Esophagus (tissue), 2 donors: Measurements from ENCODE around the gene ANKRD18B. TPM values are rescaled to one million over a fixed set of nuclear protein-coding genes. Genes with fewer than 3 reads are reported as not detected.
"Not testable (repeated sequence)": the region's sequence is repeated elsewhere in the genome, so short reads cannot be mapped to it uniquely, and the experiment has no call there.

ENCODE experiments used
- H3K27ac ChIP-seq, 2 donors: one replicate each; pipeline ENCODE4 v1.5.1; 2013; ENCODE audit warnings: low read depth in 2 of 2, mild to moderate bottlenecking in 2 of 2, inconsistent platforms in 1 of 2, low read length in 1 of 2, moderate library complexity in 1 of 2
- H3K27me3 ChIP-seq, 2 donors: one replicate each; pipeline ENCODE4 v1.6.1; 2013; ENCODE audit warnings: low read length in 2 of 2, control low read depth in 1 of 2, mild to moderate bottlenecking in 1 of 2; ENCODE audit not compliant: insufficient read depth in 2 of 2, control insufficient read depth in 1 of 2
- H3K36me3 ChIP-seq, 2 donors: one replicate each; pipeline ENCODE4 v1.6.1; 2013; ENCODE audit warnings: low read length in 1 of 2; ENCODE audit not compliant: control insufficient read depth in 2 of 2, insufficient read depth in 2 of 2
- H3K4me1 ChIP-seq, 2 donors: one replicate each; pipeline ENCODE4 v1.6.1; 2013; ENCODE audit warnings: low read length in 1 of 2; ENCODE audit not compliant: control insufficient read depth in 2 of 2, insufficient read depth in 2 of 2
- H3K4me3 ChIP-seq, 2 donors: one replicate each; pipeline ENCODE4 v1.5.1; 2013; ENCODE audit warnings: low read length in 2 of 2, mild to moderate bottlenecking in 2 of 2, low read depth in 1 of 2, moderate library complexity in 1 of 2
- H3K9me3 ChIP-seq, 2 donors: one replicate each; pipeline ENCODE4 v1.6.1; 2013; ENCODE audit warnings: mild to moderate bottlenecking in 2 of 2, low read depth in 1 of 2, low read length in 1 of 2, moderate library complexity in 1 of 2; ENCODE audit not compliant: control insufficient read depth in 2 of 2, insufficient read depth in 1 of 2
- WGBS, 2 donors: extraction: QIAGEN DNeasy Blood & Tissue Kit; methylation state at CpG; one replicate each; pipeline ENCODE4 v1.1.7; 2013; 5-methylcytosine and 5-hydroxymethylcytosine counted together
- polyA plus RNA-seq, 2 donors: library from polyadenylated mRNA; stranded (reverse); fragments of 200-250 nt; gene quantifications; one replicate each; pipeline ENCODE4 v1.2.3, GENCODE V29; 2013
- donor health status: healthy with polysubstance abuse.
- donor health status: Bipolar disorder and iron deficiency.

Gene ANKRD18B
- 1 to 10 TPM; 1.6 to 7.2 TPM for polyA plus RNA-seq

DNA sequence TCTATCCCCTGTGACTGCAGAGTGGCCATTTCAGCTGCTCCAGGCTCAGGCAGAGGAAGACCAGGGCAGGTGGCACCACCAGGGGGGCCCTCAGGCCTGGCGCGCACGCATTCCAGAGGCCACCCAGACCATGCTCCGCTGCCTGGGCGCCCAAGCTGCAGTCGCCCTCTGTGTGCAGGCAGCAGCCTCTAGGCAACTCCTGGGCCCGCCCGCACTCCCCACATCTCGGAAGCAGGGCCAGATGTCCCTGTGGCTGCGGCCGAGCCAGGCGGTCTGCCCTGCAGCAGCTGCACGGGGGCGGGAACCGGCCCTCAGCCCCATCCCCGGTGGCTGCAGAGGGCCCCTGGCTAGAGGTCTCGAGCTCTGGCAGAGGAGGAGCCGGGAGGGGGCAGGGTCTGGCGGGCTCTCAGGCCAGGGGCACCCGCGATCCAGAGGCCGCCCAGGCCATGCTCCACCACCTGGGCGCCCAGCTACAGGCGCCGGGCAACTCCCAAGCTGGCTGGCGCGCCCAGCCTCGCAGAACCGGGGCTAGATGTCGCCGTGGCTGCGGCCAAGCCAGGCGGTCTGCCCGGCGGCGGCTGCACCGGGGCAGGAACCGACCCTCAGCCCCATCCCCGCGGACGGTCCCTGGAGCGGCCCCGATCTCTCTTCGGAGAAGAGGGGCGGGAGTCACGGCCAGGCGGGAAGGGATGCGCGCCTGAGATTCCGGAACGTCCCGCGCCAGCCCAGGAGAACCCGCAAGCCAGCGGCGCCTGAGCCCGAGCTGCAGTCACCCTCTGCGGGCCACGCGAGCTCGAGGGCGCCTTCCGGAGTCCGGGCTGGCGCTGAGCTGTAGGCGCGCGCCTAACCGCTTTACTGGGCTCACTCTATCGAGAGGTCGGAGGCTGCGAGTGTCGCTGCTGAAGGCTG, at the start of gene ANKRD18B:
TSS of gene ANKRD18B (plus strand) at position 855 of the 909 bp plus-strand sequence. CDS start 239 bp downstream, outside the sequence.
- not testable (repeated sequence) for H3K4me1 ChIP-seq, H3K9me3 ChIP-seq, H3K27me3 ChIP-seq, H3K36me3 ChIP-seq
- Histone ChIP-seq H3K4me3 (peak within 1 kb of the TSS; percentile 61 to 62), H3K27ac (peak within 1 kb of the TSS; percentile 65 to 68)
- 3 to 5% methylated on average over 66 to 73 of the region's 73 CpGs for WGBS, 2 donors

DNA sequence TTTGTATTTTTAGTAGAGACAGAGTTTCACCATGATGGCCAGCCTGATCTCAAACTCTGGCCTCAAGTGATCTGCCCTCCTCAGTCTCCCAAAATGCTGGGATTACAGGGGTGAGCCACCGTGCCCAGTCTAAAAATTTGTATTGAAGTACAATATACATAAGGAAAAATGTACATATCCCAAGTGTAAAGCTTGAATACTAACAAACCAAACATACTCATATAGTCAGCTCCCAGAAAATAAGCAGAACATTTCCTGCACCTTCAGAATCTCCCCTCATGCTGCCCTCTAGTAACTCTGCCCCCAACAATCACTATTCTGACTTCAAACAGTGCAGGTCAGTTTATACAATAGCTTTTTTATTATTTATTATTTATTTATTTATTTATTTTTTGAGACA, 48.7 kb upstream of the ANKRD18B start:
- Histone ChIP-seq H3K27ac (no peak overlapping the region), H3K4me3 (no peak overlapping the region), H3K36me3 (peaks cover 6 to 9% of the 10 kb centered on the region in 2 donors), H3K9me3 (no peaks in the 10 kb centered on the region), H3K4me1 (peaks cover 0 to 9% of the 10 kb centered on the region in 2 donors), H3K27me3 (no peaks in the 10 kb centered on the region)
- 86 to 89% methylated on average over 1 of the region's 1 CpG for WGBS, 2 donors

DNA sequence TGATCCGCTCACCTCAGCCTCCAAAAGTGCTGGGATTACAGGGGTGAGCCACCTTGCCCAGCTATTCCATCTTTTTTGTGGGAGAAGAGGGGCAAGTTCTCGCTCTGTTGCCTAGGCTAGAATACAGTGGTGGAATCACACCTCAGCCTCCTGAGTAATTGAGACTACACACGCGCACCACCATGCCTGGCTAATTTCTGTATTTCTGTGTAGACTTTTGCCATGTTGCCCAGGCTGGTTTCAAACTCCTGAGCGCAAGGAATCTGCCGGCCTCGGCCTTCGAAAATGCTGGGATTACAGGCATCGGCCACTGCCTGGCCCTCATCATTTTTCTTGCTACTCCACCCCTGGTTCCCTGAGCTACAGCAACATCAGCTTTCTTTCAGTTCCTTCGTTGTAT, 47.5 kb upstream of the ANKRD18B start:
- no peak overlapping the region for H3K27ac ChIP-seq

DNA sequence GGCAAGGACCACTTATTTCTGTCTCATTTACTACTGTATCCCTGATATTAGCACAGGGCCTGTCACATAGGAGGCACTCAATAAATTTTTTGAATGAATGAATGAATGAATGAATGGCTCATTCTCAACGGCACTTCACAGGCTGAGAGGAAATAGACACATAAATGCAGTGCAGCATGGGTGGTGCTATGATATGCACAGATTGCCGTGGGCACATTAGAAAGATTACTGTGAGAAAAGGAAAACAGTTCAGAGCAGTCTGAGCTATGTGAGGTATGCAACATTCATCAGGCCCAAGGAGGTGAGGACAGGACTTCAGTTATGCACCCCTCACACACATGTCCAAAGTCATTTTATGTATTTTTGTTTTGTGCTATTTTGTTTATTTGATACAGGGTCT, 43.9 kb upstream of the ANKRD18B start:
- WGBS, 2 donors: 63% methylated on average over 2 of the region's 2 CpGs
- no peaks in the 10 kb centered on the region for H3K4me1 ChIP-seq
- no peaks in the 10 kb centered on the region for H3K27me3 ChIP-seq
- no peaks in the 10 kb centered on the region for H3K36me3 ChIP-seq
- H3K27ac ChIP-seq: no peak overlapping the region
- no peaks in the 10 kb centered on the region for H3K9me3 ChIP-seq
- no peak overlapping the region for H3K4me3 ChIP-seq

More for the DNA sequence above, 47.5 kb upstream of the ANKRD18B start:
- Histone ChIP-seq H3K4me3 (no peak overlapping the region), H3K9me3 (no peaks in the 10 kb centered on the region), H3K27me3 (no peaks in the 10 kb centered on the region), H3K36me3 (peaks cover 0 to 3% of the 10 kb centered on the region in 2 donors), H3K4me1 (peaks cover 0 to 9% of the 10 kb centered on the region in 2 donors)
- WGBS, 2 donors: 94 to 96% methylated on average over 10 of the region's 10 CpGs

DNA sequence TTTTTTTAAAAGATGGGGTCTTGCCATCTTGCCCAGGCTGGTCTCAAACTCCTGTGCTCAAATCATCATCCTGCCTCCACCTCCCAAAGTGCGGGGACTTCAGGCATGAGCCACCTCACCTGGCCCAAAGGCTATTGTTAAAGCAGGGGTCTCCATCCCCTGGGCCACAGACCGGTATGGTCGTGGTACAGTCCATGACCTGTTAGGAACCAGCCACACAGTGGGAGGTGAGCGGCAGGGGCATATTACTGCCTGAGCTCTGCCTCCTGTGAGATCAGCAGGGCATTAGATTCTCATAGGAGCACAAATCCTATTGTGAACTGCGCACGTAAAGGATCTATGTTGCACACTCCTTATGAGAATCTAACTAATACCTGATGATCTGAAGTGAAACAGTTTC, 43.1 kb upstream of the ANKRD18B start:
- Histone ChIP-seq H3K4me1 (no peaks in the 10 kb centered on the region), H3K36me3 (no peaks in the 10 kb centered on the region), H3K9me3 (no peaks in the 10 kb centered on the region), H3K27ac (no peak overlapping the region), H3K27me3 (no peaks in the 10 kb centered on the region), H3K4me3 (no peak overlapping the region)
- 93 to 94% methylated on average over 6 of the region's 6 CpGs for WGBS, 2 donors

DNA sequence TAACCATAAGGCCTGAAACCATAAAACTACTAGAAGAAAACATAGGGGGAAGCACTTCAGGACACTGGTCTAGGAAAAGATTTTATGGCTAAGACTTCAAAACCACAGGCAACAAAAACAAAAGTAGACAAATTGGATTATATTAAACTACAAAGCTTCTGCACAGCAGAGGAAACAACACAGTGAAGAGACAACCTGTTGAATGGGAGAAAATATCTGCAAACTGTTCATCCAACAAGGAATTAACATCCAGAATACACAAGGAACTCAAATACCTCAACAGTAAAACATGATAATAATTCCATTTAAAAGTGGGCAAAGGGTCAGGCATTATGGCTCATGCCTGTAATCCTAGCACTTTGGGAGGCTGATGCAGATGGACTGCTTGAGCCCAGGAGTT, 38.7 kb upstream of the ANKRD18B start:
- H3K27ac ChIP-seq, H3K4me3 ChIP-seq, H3K27me3 ChIP-seq, H3K9me3 ChIP-seq, H3K4me1 ChIP-seq, H3K36me3 ChIP-seq: not testable (repeated sequence)

DNA sequence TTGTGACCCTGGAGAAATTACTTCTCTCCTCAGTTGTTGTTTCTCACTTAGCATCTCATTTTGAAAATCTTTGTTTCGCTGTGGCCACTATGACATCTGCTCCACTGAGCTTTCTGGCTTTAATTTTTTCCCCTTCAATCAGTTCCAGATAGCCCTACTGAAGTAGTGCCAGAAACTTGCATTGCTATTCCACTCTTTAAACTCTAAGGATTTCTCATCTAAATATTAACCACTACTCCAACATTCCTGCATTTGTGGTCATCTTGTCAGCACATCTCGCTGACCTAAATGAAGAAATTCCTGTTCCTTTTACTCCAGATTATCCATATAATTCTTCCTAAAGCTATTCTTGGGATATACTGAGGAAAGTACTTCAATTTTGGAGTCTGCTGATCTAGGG, 35.0 kb upstream of the ANKRD18B start:
- Histone ChIP-seq H3K27ac (no peak overlapping the region), H3K27me3 (no peaks in the 10 kb centered on the region), H3K36me3 (no peaks in the 10 kb centered on the region), H3K4me1 (no peaks in the 10 kb centered on the region), H3K4me3 (no peak overlapping the region), H3K9me3 (no peaks in the 10 kb centered on the region)
- 75 to 80% methylated on average over 2 of the region's 2 CpGs for WGBS, 2 donors

DNA sequence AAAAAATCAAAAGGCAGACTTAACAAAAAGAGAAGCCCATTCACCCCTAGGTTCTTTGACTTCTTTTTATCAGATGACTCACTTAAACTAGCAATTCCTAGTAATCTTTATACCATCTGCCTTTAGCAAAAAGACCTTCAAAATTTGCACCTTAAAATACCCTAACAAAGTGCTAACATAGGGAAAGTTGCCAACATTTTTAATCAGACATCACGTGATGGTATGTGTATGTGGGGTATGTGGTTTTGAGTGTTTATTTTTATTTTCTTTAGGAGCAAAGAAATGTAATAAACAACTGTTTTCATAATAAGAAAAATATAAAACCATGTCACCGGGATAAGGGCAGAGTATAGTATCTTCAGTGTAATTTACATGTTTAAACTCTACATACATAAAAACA, 30.2 kb upstream of the ANKRD18B start:
- not testable (repeated sequence) for H3K36me3 ChIP-seq, H3K4me3 ChIP-seq, H3K27me3 ChIP-seq, H3K9me3 ChIP-seq, H3K27ac ChIP-seq, H3K4me1 ChIP-seq
- 51 to 59% methylated on average over 2 of the region's 2 CpGs for WGBS, 2 donors

DNA sequence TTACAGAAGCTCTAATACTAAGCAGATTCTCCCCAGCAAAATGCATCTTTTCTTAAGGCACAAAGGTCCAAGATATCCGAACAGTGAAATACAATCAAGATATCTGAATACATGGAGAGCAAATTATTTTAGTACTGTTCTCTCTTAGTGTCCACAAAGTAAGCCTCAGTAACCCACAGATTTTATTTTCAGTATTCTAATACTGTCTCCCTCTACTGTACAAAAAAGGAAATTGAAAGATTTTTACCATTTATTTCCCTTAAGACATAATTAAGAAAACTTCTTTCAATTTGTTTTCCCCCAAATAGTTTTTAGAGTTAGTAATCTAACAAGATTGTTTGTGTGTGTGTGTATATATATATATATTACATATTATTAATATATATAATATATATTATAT, 25.7 kb upstream of the ANKRD18B start:
- Histone ChIP-seq H3K4me3 (no peak overlapping the region), H3K9me3 (no peaks in the 10 kb centered on the region), H3K27ac (no peak overlapping the region), H3K27me3 (no peaks in the 10 kb centered on the region), H3K4me1 (no peaks in the 10 kb centered on the region), H3K36me3 (no peaks in the 10 kb centered on the region)
- 65 to 73% methylated on average over 1 of the region's 1 CpG for WGBS, 2 donors
